Measurements from ENCODE around the gene UBE3D.

GRCh38 chr6:82904860-82905259, 160.8 kb downstream of the UBE3D start:
- no peak for TF ChIP-seq CTCF (IDR thresholded peaks at IDR 0.05)
- TF ChIP-seq POLR2AphosphoS5 (IDR thresholded peaks at IDR 0.05) = no peak
- TF ChIP-seq POLR2A (IDR thresholded peaks at IDR 0.05) = no peak

Data from sigmoid colon (tissue), 4 donors.